Esophagus squamous epithelium (tissue), 5 donors: ENCODE data around the gene ORM1. TPM values are rescaled to one million over a fixed set of nuclear protein-coding genes. Genes with fewer than 3 reads are reported as not detected.

Experiments used
- DNase-seq: peaks from one replicate; lab custom pipeline; 2025; lab: John Stamatoyannopoulos, UW
- H3K27ac ChIP-seq, 4 donors: fragments of 200-600 bp; sonication (generic); one replicate each; pipeline ENCODE4 v1.5.1; 2016 to 2019; ENCODE audit warnings: mild to moderate bottlenecking in 1 of 4
- H3K27me3 ChIP-seq, 4 donors: fragments of 200-600 bp; sonication (generic); 1 replicate in 3 of 4; 2 replicates in 1 of 4; pipeline versions ENCODE4 v1.5.1 to v1.6.0; 2017 to 2021; ENCODE audit warnings: antibody characterized with exemption in 1 of 4
- H3K36me3 ChIP-seq, 3 donors: fragments of 200-600 bp; sonication (generic); one replicate each; pipeline ENCODE4 v1.5.1; 2016 to 2019
- H3K4me1 ChIP-seq, 3 donors: fragments of 200-600 bp; sonication (generic); one replicate each; pipeline ENCODE4 v1.5.1; 2017 to 2019
- H3K4me3 ChIP-seq, 4 donors: fragments of 200-600 bp; sonication (generic); 1 replicate in 3 of 4; 2 replicates in 1 of 4; pipeline ENCODE4 v1.5.1; 2016 to 2019; ENCODE audit warnings: mild to moderate bottlenecking in 2 of 4, moderate library complexity in 1 of 4
- H3K9me3 ChIP-seq, 3 donors: fragments of 200-600 bp; sonication (generic); one replicate each; pipeline ENCODE4 v1.5.1; 2016 to 2019
- POLR2A ChIP-seq, 4 donors: fragments of 450-650 bp; IDR thresholded peaks; one replicate each; pipeline ENCODE4 v1.6.1; 2017; ENCODE audit warnings: antibody characterized with exemption in 4 of 4, mild to moderate bottlenecking in 4 of 4, moderate library complexity in 3 of 4
- WGBS, 2 donors: methylation state at CpG; one replicate each; pipeline ENCODE4 v1.1.5; 2018; 5-methylcytosine and 5-hydroxymethylcytosine counted together
- intact Hi-C: fragments of 100-400 bp; cut with DNase I; formaldehyde crosslinking; loops from one replicate; pipeline ENCODE4 v1.15.0; 2022
- total RNA-seq, 4 donors: library from RNA; depleted of rRNA; stranded (reverse); fragments of >200 nt; gene quantifications; one replicate each; pipeline ENCODE4 v1.1.0, GENCODE V29; 2016
- TF ChIP-seq, protein P1 (sequence below), 6 experiments: fragments of 450-650 bp in 4 of 6; fragments of 200-600 bp in 2 of 6; sonication (generic) in 2 of 6; IDR thresholded peaks; one replicate each; pipeline ENCODE4 v1.5.1; 2016 to 2019; ENCODE audit warnings: antibody characterized with exemption in 6 of 6, mild to moderate bottlenecking in 4 of 6, moderate library complexity in 4 of 6
- donor health status: DM: yes; HTN: yes; CAD: no.

ORM1 gene
- total RNA-seq, 4 donors from 2014 or later, result 0.41 TPM; not detected in 3

- Histone ChIP-seq H3K27ac (peak overlapping the region in 2 of 4 donors; percentile 16 to 59), H3K4me3 (no peak overlapping the region), H3K36me3 (no peaks in the 10 kb centered on the region), H3K4me1 (peaks cover 0 to 48% (median 16%) of the 10 kb centered on the region in 3 donors), H3K27me3 (no peaks in the 10 kb centered on the region), H3K9me3 (no peaks in the 10 kb centered on the region)
- intact Hi-C loops, result no loop called here
- WGBS, 2 donors, result 60 to 62% methylated on average over 3 of the region's 3 CpGs
- TF ChIP-seq, protein P1, sequence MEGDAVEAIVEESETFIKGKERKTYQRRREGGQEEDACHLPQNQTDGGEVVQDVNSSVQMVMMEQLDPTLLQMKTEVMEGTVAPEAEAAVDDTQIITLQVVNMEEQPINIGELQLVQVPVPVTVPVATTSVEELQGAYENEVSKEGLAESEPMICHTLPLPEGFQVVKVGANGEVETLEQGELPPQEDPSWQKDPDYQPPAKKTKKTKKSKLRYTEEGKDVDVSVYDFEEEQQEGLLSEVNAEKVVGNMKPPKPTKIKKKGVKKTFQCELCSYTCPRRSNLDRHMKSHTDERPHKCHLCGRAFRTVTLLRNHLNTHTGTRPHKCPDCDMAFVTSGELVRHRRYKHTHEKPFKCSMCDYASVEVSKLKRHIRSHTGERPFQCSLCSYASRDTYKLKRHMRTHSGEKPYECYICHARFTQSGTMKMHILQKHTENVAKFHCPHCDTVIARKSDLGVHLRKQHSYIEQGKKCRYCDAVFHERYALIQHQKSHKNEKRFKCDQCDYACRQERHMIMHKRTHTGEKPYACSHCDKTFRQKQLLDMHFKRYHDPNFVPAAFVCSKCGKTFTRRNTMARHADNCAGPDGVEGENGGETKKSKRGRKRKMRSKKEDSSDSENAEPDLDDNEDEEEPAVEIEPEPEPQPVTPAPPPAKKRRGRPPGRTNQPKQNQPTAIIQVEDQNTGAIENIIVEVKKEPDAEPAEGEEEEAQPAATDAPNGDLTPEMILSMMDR (IDR thresholded peaks at IDR 0.05), result no peak
- TF ChIP-seq POLR2A (IDR thresholded peaks at IDR 0.05), result no peak
- DNase-seq, result no peak
Measured at GRCh38 chr9:114278356-114278755, 44.5 kb upstream of the ORM1 start.

GRCh38 chr9:114278881-114279570 is 43.9 kb upstream of the ORM1 start:
- H3K4me3 ChIP-seq, result no peak overlapping the region
- no peak for TF ChIP-seq POLR2A (IDR thresholded peaks at IDR 0.05)
- TF ChIP-seq, protein P1 (IDR thresholded peaks at IDR 0.05), result no peak
- H3K9me3 ChIP-seq, result no peaks in the 10 kb centered on the region
- DNase-seq, result no peak
- peaks cover 0 to 42% (median 16%) of the 10 kb centered on the region in 3 donors for H3K4me1 ChIP-seq
- H3K27me3 ChIP-seq, result no peaks in the 10 kb centered on the region
- intact Hi-C loops, result no loop called here
- no peaks in the 10 kb centered on the region for H3K36me3 ChIP-seq
- H3K27ac ChIP-seq, result peak overlapping the region in 2 of 4 donors; percentile 34 to 59
- WGBS, 2 donors, result 44 to 62% methylated on average over 4 to 9 of the region's 14 CpGs

DNA sequence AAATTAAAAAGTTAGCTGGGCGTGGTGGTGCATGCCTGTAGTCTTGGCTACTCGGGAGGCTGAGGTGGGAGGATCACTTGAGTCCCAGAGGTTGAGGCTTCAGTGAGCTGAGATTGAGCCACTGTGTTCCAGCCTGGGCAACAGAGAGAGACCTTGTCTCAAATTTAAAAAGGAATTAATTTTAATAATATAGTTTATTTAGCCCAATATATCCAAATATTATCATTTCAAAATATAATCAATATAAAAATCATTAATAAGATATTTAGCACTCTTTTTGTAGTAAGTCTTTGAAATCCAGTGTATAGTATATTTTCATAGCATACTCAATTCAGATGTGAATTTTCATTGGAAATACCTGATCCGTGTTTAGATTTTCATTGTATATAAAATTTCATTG is 43.2 kb upstream of the ORM1 start:
- intact Hi-C loops, result no loop called here
- Histone ChIP-seq H3K4me1 (peaks cover 0 to 48% (median 16%) of the 10 kb centered on the region in 3 donors), H3K27ac (peak overlapping the region in 1 of 4 donors; percentile 59), H3K9me3 (no peaks in the 10 kb centered on the region), H3K27me3 (no peaks in the 10 kb centered on the region), H3K4me3 (no peak overlapping the region), H3K36me3 (no peaks in the 10 kb centered on the region)
- no peak for DNase-seq
- 71 to 81% methylated on average over 3 of the region's 3 CpGs for WGBS, 2 donors
- TF ChIP-seq POLR2A (IDR thresholded peaks at IDR 0.05), result no peak
- TF ChIP-seq, protein P1 (IDR thresholded peaks at IDR 0.05), result no peak

- TF ChIP-seq, protein P1 (IDR thresholded peaks at IDR 0.05), result no peak
- TF ChIP-seq POLR2A (IDR thresholded peaks at IDR 0.05), result no peak
- DNase-seq, result no peak
- no peak overlapping the region for H3K27ac ChIP-seq
- no peaks in the 10 kb centered on the region for H3K36me3 ChIP-seq
- H3K4me3 ChIP-seq, result no peak overlapping the region
- no peaks in the 10 kb centered on the region for H3K9me3 ChIP-seq
- peaks cover 0 to 59% (median 16%) of the 10 kb centered on the region in 3 donors for H3K4me1 ChIP-seq
- WGBS, 2 donors, result 67 to 76% methylated on average over 7 of the region's 8 CpGs
- intact Hi-C loops, result no loop called here
- H3K27me3 ChIP-seq, result no peaks in the 10 kb centered on the region
Measured at GRCh38 chr9:114280636-114281472, 42.0 kb upstream of the ORM1 start.
